GM06990 (cell line): ENCODE data around the gene ITIH3.

Experiments used
- DNase-seq: peaks from one replicate; pipeline ENCODE4 v3.0.0-alpha.2; 2011; ENCODE audit not compliant: insufficient read length; ENCODE audit errors: extremely low read depth
- H3K27me3 ChIP-seq: replicated peaks from 2 replicates; pipeline ENCODE4 v1.6.0; 2011; ENCODE audit warnings: low read length; ENCODE audit not compliant: control insufficient read depth, insufficient read depth
- H3K36me3 ChIP-seq: 2 replicates; pipeline ENCODE4 v1.5.1; 2011; ENCODE audit warnings: low read length; ENCODE audit not compliant: control insufficient read depth, insufficient read depth
- H3K4me3 ChIP-seq: replicated peaks from 2 replicates; pipeline ENCODE4 v1.5.1; 2011; ENCODE audit warnings: low read depth, mild to moderate bottlenecking, control low read depth, low read length
- CTCF ChIP-seq: IDR thresholded peaks from 2 replicates; pipeline ENCODE4 v1.5.1; 2011; ENCODE audit warnings: low read length, control low read depth, mild to moderate bottlenecking, inconsistent platforms; ENCODE audit not compliant: insufficient read depth, poor library complexity, severe bottlenecking

Gene ITIH3

GRCh38 chr3:52834871-52835501 lies 40.4 kb downstream of the ITIH3 start, which contains the start of gene MUSTN1:
Gene MUSTN1, minus strand, starts transcription at chr3:52835019. Its CDS starts 71 bp downstream, at chr3:52834948.
- Histone ChIP-seq H3K4me3 (no peak within 1 kb of the TSS), H3K27me3 (no peaks in the 10 kb centered on the region), H3K36me3 (peaks cover 4% of the 10 kb centered on the region)
- DNase-seq, result no peak
- TF ChIP-seq CTCF, result no peak

GRCh38 chr3:52835766-52836470 lies 41.3 kb downstream of the ITIH3 start:
- no peak for DNase-seq
- TF ChIP-seq CTCF, result no peak
- H3K4me3 ChIP-seq, result no peak overlapping the region
- no peaks in the 10 kb centered on the region for H3K27me3 ChIP-seq
- H3K36me3 ChIP-seq, result peaks cover 7% of the 10 kb centered on the region

- no peak for DNase-seq
- no peak for TF ChIP-seq CTCF
- H3K4me3 ChIP-seq, result no peak overlapping the region
- H3K27me3 ChIP-seq, result no peaks in the 10 kb centered on the region
- H3K36me3 ChIP-seq, result peaks cover 10% of the 10 kb centered on the region
Measured at GRCh38 chr3:52836471-52836845, 41.9 kb downstream of the ITIH3 start.

- H3K4me3 ChIP-seq, result no peak overlapping the region
- peaks cover 12% of the 10 kb centered on the region for H3K36me3 ChIP-seq
- no peak for TF ChIP-seq CTCF
- no peak for DNase-seq
- H3K27me3 ChIP-seq, result no peaks in the 10 kb centered on the region
Measured at GRCh38 chr3:52836986-52837385, 42.4 kb downstream of the ITIH3 start.

- H3K27me3 ChIP-seq, result no peaks in the 10 kb centered on the region
Measured at GRCh38 chr3:52838561-52839267, 44.1 kb downstream of the ITIH3 start.

More at GRCh38 chr3:52838561-52839267, 44.1 kb downstream of the ITIH3 start:
- Histone ChIP-seq H3K36me3 (peaks cover 18% of the 10 kb centered on the region), H3K4me3 (no peak overlapping the region)
- DNase-seq, result no peak
- no peak for TF ChIP-seq CTCF
